ENCODE data around the gene DYNC1LI1.

DYNC1LI1 gene

DNA sequence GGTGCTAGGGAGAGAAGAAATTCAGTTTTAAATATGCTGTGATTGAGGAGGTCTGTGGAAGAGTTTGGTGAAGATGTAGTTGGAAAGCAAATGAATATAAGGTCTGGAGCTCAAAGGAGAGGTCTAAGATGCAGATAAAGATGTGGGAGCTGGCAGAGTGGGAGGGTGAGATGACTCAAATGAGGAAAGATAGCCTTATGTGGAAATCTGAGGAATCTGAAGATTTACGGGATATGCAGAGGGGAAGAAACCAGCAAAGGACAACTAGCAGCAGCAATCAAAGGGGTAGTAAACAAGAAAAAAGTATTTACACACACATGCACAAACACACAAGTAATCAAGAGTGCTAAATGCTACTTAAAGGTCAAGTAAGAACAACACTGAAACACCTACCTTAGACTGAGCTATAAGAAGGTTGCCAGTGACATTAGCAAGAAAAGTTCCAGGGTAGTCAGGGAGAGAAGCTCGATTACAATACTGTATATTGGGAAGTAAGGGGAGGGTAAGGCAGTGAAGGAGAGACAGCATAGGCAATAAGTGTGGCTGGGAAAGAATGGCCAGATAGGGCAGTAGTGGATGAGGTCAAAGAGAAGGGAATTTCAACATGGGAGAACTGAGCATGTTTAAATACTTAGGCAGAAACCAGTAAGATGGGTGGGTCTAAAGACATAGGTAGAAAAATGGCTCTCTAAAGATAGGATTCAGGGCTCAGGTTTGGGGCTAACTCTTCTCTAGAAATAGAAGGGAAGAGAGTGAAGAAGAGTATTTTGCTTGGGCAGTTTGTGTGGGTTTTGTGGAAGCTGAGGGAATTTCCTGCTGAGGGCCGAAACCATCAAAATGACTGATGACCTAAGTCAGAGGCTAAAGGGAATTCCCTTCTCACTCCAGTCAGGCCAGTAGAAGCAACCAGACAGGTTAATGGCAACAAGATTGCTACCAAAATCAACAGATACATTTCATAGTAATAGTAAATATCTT lies 76.9 kb downstream of the DYNC1LI1 start:
- no peak overlapping the region for H3K4me3 ChIP-seq (ENCODE audit: low read depth, low read length)
- no peak for DNase-seq (ENCODE audit: low read depth)
- in situ Hi-C loops (cut with HindIII; ENCODE audit: low sequenced_read_pairs) = no loop called here
- TF ChIP-seq, protein P1, sequence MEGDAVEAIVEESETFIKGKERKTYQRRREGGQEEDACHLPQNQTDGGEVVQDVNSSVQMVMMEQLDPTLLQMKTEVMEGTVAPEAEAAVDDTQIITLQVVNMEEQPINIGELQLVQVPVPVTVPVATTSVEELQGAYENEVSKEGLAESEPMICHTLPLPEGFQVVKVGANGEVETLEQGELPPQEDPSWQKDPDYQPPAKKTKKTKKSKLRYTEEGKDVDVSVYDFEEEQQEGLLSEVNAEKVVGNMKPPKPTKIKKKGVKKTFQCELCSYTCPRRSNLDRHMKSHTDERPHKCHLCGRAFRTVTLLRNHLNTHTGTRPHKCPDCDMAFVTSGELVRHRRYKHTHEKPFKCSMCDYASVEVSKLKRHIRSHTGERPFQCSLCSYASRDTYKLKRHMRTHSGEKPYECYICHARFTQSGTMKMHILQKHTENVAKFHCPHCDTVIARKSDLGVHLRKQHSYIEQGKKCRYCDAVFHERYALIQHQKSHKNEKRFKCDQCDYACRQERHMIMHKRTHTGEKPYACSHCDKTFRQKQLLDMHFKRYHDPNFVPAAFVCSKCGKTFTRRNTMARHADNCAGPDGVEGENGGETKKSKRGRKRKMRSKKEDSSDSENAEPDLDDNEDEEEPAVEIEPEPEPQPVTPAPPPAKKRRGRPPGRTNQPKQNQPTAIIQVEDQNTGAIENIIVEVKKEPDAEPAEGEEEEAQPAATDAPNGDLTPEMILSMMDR (IDR thresholded peaks at IDR 0.05; ENCODE audit: low read depth, low read length, missing control alignments) = no peak

DNA sequence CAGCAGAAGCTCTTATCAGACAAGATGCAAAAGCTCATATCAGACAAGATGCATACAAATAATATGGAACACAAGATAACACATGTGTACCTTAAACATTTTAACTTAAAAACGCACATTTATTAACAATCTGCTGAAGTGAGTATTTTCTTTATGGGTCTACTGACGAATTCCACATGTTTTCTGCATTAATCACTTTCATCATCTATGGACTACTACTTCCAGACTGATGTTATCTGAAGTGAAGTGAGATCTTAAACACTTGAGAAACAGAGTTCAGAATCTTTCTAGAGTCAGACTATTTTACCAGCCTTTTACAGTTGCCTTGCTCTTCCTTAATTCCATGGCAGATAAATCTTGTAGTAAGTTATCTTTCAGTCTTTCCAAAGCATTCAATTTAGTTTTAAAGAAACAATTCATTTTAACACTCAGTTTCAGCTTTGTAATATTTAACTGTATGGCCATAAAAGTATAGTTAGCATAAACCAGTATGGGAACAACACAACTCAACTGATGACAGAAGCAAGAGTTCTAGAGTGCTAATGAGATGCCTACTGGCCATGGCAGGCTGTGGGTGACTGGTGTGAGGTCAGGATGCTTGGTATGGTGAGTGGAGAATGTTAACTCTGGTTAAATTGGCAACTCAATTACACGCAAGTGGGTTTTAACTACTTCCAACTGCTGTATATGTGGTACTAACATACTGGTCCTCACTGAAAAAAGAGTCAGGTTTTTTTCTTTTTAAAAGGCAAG lies 77.8 kb downstream of the DYNC1LI1 start:
- in situ Hi-C loops (cut with HindIII; ENCODE audit: low sequenced_read_pairs) = no loop called here

DNA sequence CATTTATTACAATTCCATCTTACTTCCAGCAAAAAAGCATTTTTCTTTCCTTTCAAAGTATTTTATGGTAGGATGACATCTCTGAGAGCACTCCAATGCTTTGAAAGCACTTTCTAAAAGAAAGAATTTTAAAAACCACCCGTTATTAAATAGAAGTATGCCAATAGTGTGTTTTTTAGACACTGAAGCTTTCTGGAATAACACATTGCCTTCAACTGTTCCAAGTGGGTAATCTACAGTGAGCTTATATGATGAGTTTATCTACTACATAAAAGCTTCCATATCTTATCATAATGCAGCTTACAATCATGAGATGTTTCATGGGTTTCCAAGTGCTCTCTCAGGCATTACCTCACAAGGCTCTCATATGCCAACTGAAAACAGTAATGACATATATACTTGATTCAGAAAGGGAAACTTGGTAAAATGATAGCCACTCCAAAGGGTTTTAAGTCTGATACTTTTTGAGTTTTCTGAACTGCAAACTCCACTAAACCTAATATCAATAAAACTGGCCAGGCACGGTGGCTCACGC lies 82.1 kb downstream of the DYNC1LI1 start:
- in situ Hi-C loops (cut with HindIII; ENCODE audit: low sequenced_read_pairs) = loop anchor here (5.0 kb wide), 1 partner anchor 49 kb away; no protein-coding TSS in a partner anchor
- DNase-seq (ENCODE audit: low read depth) = no peak
- TF ChIP-seq, protein P1 (IDR thresholded peaks at IDR 0.05; ENCODE audit: low read depth, low read length, missing control alignments) = no peak
- H3K4me3 ChIP-seq (ENCODE audit: low read depth, low read length) = no peak overlapping the region

More for the DNA sequence above, 77.8 kb downstream of the DYNC1LI1 start:
- H3K4me3 ChIP-seq (ENCODE audit: low read depth, low read length) = no peak overlapping the region
- DNase-seq (ENCODE audit: low read depth) = no peak
- TF ChIP-seq, protein P1 (IDR thresholded peaks at IDR 0.05; ENCODE audit: low read depth, low read length, missing control alignments) = no peak

DNA sequence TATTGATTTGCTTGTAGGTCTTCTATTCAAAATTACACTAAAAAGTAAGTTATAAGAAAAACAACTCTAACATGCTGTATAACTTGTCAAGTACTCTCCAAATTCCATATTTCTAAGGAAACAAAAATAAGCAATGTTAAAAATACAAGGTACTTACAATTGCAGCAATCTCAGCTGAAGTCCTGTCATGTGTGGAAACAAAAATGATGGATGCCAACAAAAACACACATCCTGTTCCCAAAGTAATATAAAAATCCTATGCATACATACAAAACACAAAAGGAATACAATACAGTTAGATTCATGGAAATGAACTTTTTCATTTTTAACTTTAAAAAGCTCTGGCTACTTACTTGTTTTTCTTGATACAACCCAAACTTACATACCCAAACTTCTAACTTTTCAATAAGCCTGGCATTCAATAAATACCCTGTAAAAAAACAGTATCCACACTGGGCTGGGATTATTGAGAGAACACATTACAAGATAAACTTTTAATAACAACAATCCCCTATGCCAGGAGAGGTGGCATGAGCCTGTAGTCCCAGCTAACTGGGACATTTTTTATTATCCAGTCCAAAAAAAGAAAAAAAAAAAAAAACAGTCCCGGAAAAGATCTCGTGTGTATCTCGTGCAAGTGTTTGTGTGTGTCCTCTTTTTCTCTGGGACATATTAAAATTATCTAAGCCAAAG lies 82.7 kb downstream of the DYNC1LI1 start:
- TF ChIP-seq, protein P1 (IDR thresholded peaks at IDR 0.05; ENCODE audit: low read depth, low read length, missing control alignments) = no peak
- in situ Hi-C loops (cut with HindIII; ENCODE audit: low sequenced_read_pairs) = loop anchor here (5.0 kb wide), 1 partner anchor 49 kb away; no protein-coding TSS in a partner anchor
- no peak overlapping the region for H3K4me3 ChIP-seq (ENCODE audit: low read depth, low read length)
- DNase-seq (ENCODE audit: low read depth) = no peak

DNA sequence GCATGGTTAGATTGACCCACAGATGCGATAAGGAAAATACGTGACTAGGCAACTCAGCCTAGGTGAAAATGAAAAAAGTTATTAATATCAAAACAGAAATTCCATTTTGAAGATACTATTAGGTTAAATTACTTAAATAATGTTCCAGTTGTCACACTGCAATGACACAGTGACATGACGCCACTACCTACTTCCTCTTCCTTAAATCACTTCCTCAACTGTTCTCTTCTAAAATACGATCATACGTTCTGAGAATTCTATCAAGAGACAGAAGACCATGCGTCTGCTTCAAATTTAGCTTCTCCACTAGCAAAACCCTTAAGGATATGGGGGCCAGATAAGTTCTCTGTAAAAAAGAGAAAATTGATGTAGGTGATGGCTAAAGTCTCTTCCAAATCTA lies 86.2 kb downstream of the DYNC1LI1 start:
- TF ChIP-seq, protein P1 (IDR thresholded peaks at IDR 0.05; ENCODE audit: low read depth, low read length, missing control alignments) = no peak
- DNase-seq (ENCODE audit: low read depth) = no peak
- H3K4me3 ChIP-seq (ENCODE audit: low read depth, low read length) = no peak overlapping the region
- in situ Hi-C loops (cut with HindIII; ENCODE audit: low sequenced_read_pairs) = no loop called here

DNA sequence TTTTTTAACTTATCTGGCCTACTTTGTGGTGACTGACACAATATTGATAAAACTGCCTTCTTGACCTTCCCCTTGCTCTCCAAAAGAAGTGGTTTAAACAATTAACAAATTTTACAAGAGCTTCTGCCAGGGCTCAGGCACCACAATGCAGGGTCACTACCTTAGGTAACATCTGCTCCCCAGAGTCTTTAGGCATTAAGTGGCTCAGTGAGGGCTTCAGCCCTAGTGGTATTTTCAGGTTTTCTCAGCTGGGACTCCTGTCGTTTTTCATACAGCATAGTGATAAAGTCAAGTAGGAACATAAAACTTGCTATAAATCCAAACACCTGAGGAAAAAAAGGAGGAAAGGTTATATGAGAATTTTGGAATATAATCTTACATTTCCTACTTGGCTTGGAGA lies 86.9 kb downstream of the DYNC1LI1 start:
- no peak for DNase-seq (ENCODE audit: low read depth)
- TF ChIP-seq, protein P1 (IDR thresholded peaks at IDR 0.05; ENCODE audit: low read depth, low read length, missing control alignments) = no peak
- H3K4me3 ChIP-seq (ENCODE audit: low read depth, low read length) = no peak overlapping the region
- in situ Hi-C loops (cut with HindIII; ENCODE audit: low sequenced_read_pairs) = no loop called here

All from astrocyte of the cerebellum (primary cell).